Common myeloid progenitor, CD34-positive (primary cell): ENCODE data around the gene CACUL1.

Experiments
- CTCF ChIA-PET: fragments of 350-600 bp; sonication (Branson Sonifier 250); formaldehyde crosslinking; loops from one replicate; lab custom pipeline; 2021; ENCODE audit warnings: antibody characterized with exemption; lab: Charles Lee
- POLR2A ChIA-PET: fragments of 350-600 bp; sonication (Branson Sonifier 250); formaldehyde crosslinking; loops from one replicate; lab custom pipeline; 2021; ENCODE audit warnings: antibody characterized with exemption; lab: Charles Lee
- DNase-seq, 3 donors: peaks; one replicate each; pipeline versions ENCODE4 v3.0.0 to v3.0.0-alpha.2; 2013
- H3K27ac ChIP-seq, 2 experiments: 1 replicate in 1 of 2; 2 replicates in 1 of 2; pipeline ENCODE4 v1.7.0; 2013; ENCODE audit warnings: inconsistent platforms in 2 of 2, low read length in 2 of 2, mild to moderate bottlenecking in 2 of 2, low read depth in 1 of 2, moderate library complexity in 1 of 2; ENCODE audit not compliant: severe bottlenecking in 2 of 2, insufficient read depth in 1 of 2, poor library complexity in 1 of 2
- H3K27me3 ChIP-seq, 5 experiments: replicated peaks in 2 of 5; 1 replicate in 3 of 5; 2 replicates in 2 of 5; pipeline versions ENCODE4 v1.6.1 to v1.7.0; 2013; ENCODE audit warnings: low read length in 4 of 5, mild to moderate bottlenecking in 2 of 5, moderate library complexity in 2 of 5, inconsistent platforms in 1 of 5; ENCODE audit not compliant: insufficient read depth in 5 of 5, control insufficient read depth in 4 of 5
- H3K36me3 ChIP-seq, 4 experiments: 1 replicate in 2 of 4; 2 replicates in 2 of 4; pipeline versions ENCODE4 v1.6.1 to v1.7.0; 2013; ENCODE audit warnings: low read length in 3 of 4, control low read depth in 1 of 4, mild to moderate bottlenecking in 1 of 4; ENCODE audit not compliant: control insufficient read depth in 4 of 4, insufficient read depth in 4 of 4
- H3K4me1 ChIP-seq, 4 experiments: 1 replicate in 3 of 4; 2 replicates in 1 of 4; pipeline versions ENCODE4 v1.6.1 to v1.7.1; 2013; ENCODE audit warnings: low read length in 3 of 4, mild to moderate bottlenecking in 3 of 4, control low read depth in 1 of 4, inconsistent platforms in 1 of 4, moderate library complexity in 1 of 4; ENCODE audit not compliant: control insufficient read depth in 4 of 4, insufficient read depth in 4 of 4; ENCODE audit errors: control extremely low read depth in 1 of 4
- H3K4me3 ChIP-seq, 7 experiments: 1 replicate in 4 of 7; 2 replicates in 3 of 7; pipeline versions ENCODE4 v1.5.1 to v1.7.0; 2013; ENCODE audit warnings: mild to moderate bottlenecking in 7 of 7, low read length in 6 of 7, moderate library complexity in 6 of 7, inconsistent platforms in 2 of 7, low read depth in 2 of 7, control low read depth in 1 of 7; ENCODE audit not compliant: insufficient read depth in 4 of 7, control insufficient read depth in 1 of 7; ENCODE audit errors: extremely low read depth in 1 of 7
- H3K9me3 ChIP-seq, 5 experiments: 1 replicate in 4 of 5; 2 replicates in 1 of 5; pipeline versions ENCODE4 v1.6.1 to v1.7.1; 2013; ENCODE audit warnings: low read length in 4 of 5, mild to moderate bottlenecking in 2 of 5, inconsistent platforms in 1 of 5, low read depth in 1 of 5, moderate library complexity in 1 of 5; ENCODE audit not compliant: control insufficient read depth in 4 of 5, insufficient read depth in 2 of 5; ENCODE audit errors: control extremely low read depth in 1 of 5
- WGBS: methylation state at CpG from one replicate; pipeline ENCODE4 v1.1.5; 2013; ENCODE audit not compliant: insufficient coverage; 5-methylcytosine and 5-hydroxymethylcytosine counted together

CACUL1 gene

GRCh38 chr10:118769898-118770600, 15.3 kb upstream of the CACUL1 start:
- Histone ChIP-seq H3K4me3 (no peak overlapping the region), H3K27ac (no peak overlapping the region), H3K27me3 (no peaks in the 10 kb centered on the region), H3K9me3 (peaks cover 0 to 10% (median 4%) of the 10 kb centered on the region in 5 experiments), H3K4me1 (peaks cover 0 to 3% (median 0%) of the 10 kb centered on the region in 4 experiments), H3K36me3 (no peaks in the 10 kb centered on the region)
- ChIA-PET CTCF (interaction anchor here (0.7 kb wide), 1 partner anchor 12 kb away, joined by 3 read pairs; no protein-coding TSS in a partner anchor), POLR2A (interaction anchor here (0.7 to 1.4 kb wide), 2 partner anchors 15 to 19 kb away, joined by 3 to 4 read pairs; partner anchors contain the start of gene CACUL1)
- DNase-seq: no peak
- 94% methylated on average over 3 of the region's 9 CpGs for WGBS

GRCh38 chr10:118768041-118768919, 13.5 kb upstream of the CACUL1 start:
- Histone ChIP-seq H3K9me3 (peaks cover 0 to 10% (median 4%) of the 10 kb centered on the region in 5 experiments), H3K27me3 (peaks cover 0 to 2% (median 0%) of the 10 kb centered on the region in 5 experiments), H3K27ac (no peak overlapping the region), H3K4me3 (no peak overlapping the region), H3K36me3 (no peaks in the 10 kb centered on the region), H3K4me1 (peaks cover 0 to 3% (median 0%) of the 10 kb centered on the region in 4 experiments)
- DNase-seq: peak in 2 of 3 donors; percentile 29 to 51
- ChIA-PET POLR2A (interaction anchor here (0.6 kb wide), 1 partner anchor 14 kb away, joined by 3 read pairs; no protein-coding TSS in a partner anchor), CTCF (interaction anchor here (0.7 to 1.4 kb wide), 2 partner anchors 9 to 28 kb away, joined by 3 read pairs; no protein-coding TSS in a partner anchor)
- WGBS: 94% methylated on average over 2 of the region's 6 CpGs

- Histone ChIP-seq H3K36me3 (no peaks in the 10 kb centered on the region), H3K4me3 (no peak overlapping the region), H3K9me3 (peaks cover 0 to 10% (median 4%) of the 10 kb centered on the region in 5 experiments), H3K4me1 (peaks cover 0 to 3% (median 0%) of the 10 kb centered on the region in 4 experiments), H3K27me3 (peaks cover 0 to 2% (median 0%) of the 10 kb centered on the region in 5 experiments), H3K27ac (no peak overlapping the region)
- ChIA-PET CTCF (interaction anchor here (1.4 kb wide), 1 partner anchor 8 kb away, joined by 3 read pairs; no protein-coding TSS in a partner anchor), POLR2A (no interaction called here)
- DNase-seq: no peak
- WGBS: 89% methylated on average over 2 of the region's 6 CpGs
Observed at GRCh38 chr10:118767297-118768040, 12.7 kb upstream of the CACUL1 start.

- ChIA-PET POLR2A (no interaction called here), CTCF (no interaction called here)
- no peaks in the 10 kb centered on the region for H3K9me3 ChIP-seq
- 100% methylated on average over 1 of the region's 4 CpGs for WGBS
- H3K4me1 ChIP-seq: no peaks in the 10 kb centered on the region
- H3K36me3 ChIP-seq: no peaks in the 10 kb centered on the region
- H3K4me3 ChIP-seq: no peak overlapping the region
- no peak overlapping the region for H3K27ac ChIP-seq
- no peak for DNase-seq
- H3K27me3 ChIP-seq: peaks cover 0 to 2% (median 0%) of the 10 kb centered on the region in 5 experiments
Observed at GRCh38 chr10:118764195-118764594, 9.4 kb upstream of the CACUL1 start.

- Histone ChIP-seq H3K9me3 (no peaks in the 10 kb centered on the region), H3K27ac (no peak overlapping the region), H3K4me1 (no peaks in the 10 kb centered on the region), H3K36me3 (no peaks in the 10 kb centered on the region), H3K27me3 (peaks cover 0 to 2% (median 0%) of the 10 kb centered on the region in 5 experiments), H3K4me3 (no peak overlapping the region)
- 85% methylated on average over 3 of the region's 3 CpGs for WGBS
- no peak for DNase-seq
- POLR2A ChIA-PET: no interaction called here
- CTCF ChIA-PET: no interaction called here
Observed at GRCh38 chr10:118763202-118763988, 8.6 kb upstream of the CACUL1 start.

- peaks cover 0 to 8% (median 6%) of the 10 kb centered on the region in 4 experiments for H3K4me1 ChIP-seq
- over 99% methylated on average over 29 of the region's 36 CpGs for WGBS
- no peak for DNase-seq
- ChIA-PET POLR2A (no interaction called here), CTCF (interaction anchor here (1.5 kb wide), 1 partner anchor 39 kb away, joined by 4 read pairs; no protein-coding TSS in a partner anchor)
- no peaks in the 10 kb centered on the region for H3K9me3 ChIP-seq
- H3K27ac ChIP-seq: no peak overlapping the region
- H3K4me3 ChIP-seq: no peak overlapping the region
- peaks cover 0 to 7% (median 0%) of the 10 kb centered on the region in 5 experiments for H3K27me3 ChIP-seq
- no peaks in the 10 kb centered on the region for H3K36me3 ChIP-seq
Observed at GRCh38 chr10:118760265-118760664, 5.5 kb upstream of the CACUL1 start.
